Skeletal muscle satellite cell (primary cell): ENCODE measurements around the gene MRRF. TPM values are rescaled to one million over a fixed set of nuclear protein-coding genes. Genes with fewer than 3 reads are reported as not detected.

Source experiments
- H3K27me3 ChIP-seq: 2 replicates; pipeline ENCODE4 v1.7.0; 2013; ENCODE audit warnings: low read length; ENCODE audit not compliant: control insufficient read depth, insufficient read depth
- H3K36me3 ChIP-seq: 2 replicates; pipeline ENCODE4 v1.7.0; 2013; ENCODE audit warnings: mild to moderate bottlenecking, control low read depth, low read length; ENCODE audit not compliant: insufficient read depth
- H3K4me1 ChIP-seq: 2 replicates; pipeline ENCODE4 v1.7.0; 2013; ENCODE audit warnings: low read length; ENCODE audit not compliant: control insufficient read depth, insufficient read depth
- H3K4me2 ChIP-seq: 2 replicates; pipeline ENCODE4 v1.7.0; 2013; ENCODE audit warnings: mild to moderate bottlenecking, low read length
- H3K4me3 ChIP-seq: 2 replicates; pipeline ENCODE4 v1.7.0; 2013; ENCODE audit warnings: low read length
- H3K9ac ChIP-seq: 2 replicates; pipeline ENCODE4 v1.7.0; 2013; ENCODE audit warnings: mild to moderate bottlenecking, low read depth, low read length, moderate library complexity
- H3K9me3 ChIP-seq: replicated peaks from 2 replicates; pipeline ENCODE4 v1.7.0; 2013; ENCODE audit warnings: mild to moderate bottlenecking, control low read depth, low read length
- total RNA-seq: library from RNA; depleted of rRNA; stranded (reverse); fragments of >200 nt; gene quantifications from 2 replicates; pipeline ENCODE4 v1.2.3, GENCODE V29; 2012; rRNA removed

MRRF gene
- 48.7 and 50.0 TPM in 2 replicates for total RNA-seq

- H3K4me1 ChIP-seq: peaks cover 20% of the 10 kb centered on the region
- H3K9ac ChIP-seq: peak within 1 kb of the TSS; percentile 97
- peak within 1 kb of the TSS; percentile 88 for H3K4me2 ChIP-seq
- H3K4me3 ChIP-seq: peak within 1 kb of the TSS; percentile 97
- no peaks in the 10 kb centered on the region for H3K9me3 ChIP-seq
- H3K36me3 ChIP-seq: peaks cover 13% of the 10 kb centered on the region
- H3K27me3 ChIP-seq: no peaks in the 10 kb centered on the region
These were observed at the start of gene MRRF, which contains the start of gene RBM18 for GRCh38 chr9:122264360-122265148. MRRF (plus strand) TSS chr9:122264882; CDS start chr9:122270892, 6,010 bp downstream. RBM18 (minus strand) TSS chr9:122264840; CDS start chr9:122261492, 3,348 bp downstream.

- Histone ChIP-seq H3K9ac (no peak overlapping the region), H3K4me3 (no peak overlapping the region), H3K9me3 (no peaks in the 10 kb centered on the region), H3K36me3 (no peaks in the 10 kb centered on the region), H3K27me3 (peaks cover 89% of the 10 kb centered on the region), H3K4me2 (no peak overlapping the region), H3K4me1 (peaks cover 26% of the 10 kb centered on the region)
These were observed 49.0 kb upstream of the MRRF start for GRCh38 chr9:122215663-122216062.

DNA sequence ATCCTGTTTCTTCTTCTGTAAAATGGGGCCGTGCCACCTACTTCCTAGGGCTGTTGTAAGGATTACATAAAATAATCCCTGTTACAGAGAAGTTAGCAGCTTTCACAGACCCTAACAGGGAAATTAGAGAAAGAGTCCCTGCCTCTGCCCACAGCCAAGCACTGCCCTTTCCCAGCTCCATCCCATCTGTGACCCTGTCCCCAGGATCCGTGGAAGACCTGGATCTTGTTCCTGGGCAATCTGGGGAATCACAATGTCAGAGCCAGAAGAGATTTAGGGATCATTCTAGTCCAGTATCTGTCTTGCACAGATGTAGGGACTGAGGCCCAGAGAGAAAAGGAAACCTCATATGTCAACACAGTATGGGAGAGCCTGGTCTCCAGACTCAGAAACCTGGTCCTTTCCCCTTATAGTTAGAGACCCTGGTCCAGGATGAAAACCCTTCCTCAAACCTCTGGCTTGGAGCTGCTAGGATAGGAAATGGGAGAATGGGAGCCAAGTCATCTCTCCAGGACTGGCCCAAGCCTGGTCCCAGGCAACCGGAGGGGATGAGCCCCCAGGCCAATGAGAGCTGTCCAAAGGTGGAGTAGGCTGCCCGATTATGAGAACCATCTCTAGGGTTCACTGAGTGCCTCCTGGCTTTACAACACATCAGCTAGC is 48.4 kb upstream of the MRRF start:
- Histone ChIP-seq H3K27me3 (peaks cover 90% of the 10 kb centered on the region), H3K36me3 (no peaks in the 10 kb centered on the region), H3K9ac (no peak overlapping the region), H3K9me3 (no peaks in the 10 kb centered on the region), H3K4me3 (no peak overlapping the region), H3K4me2 (no peak overlapping the region), H3K4me1 (peaks cover 26% of the 10 kb centered on the region)

DNA sequence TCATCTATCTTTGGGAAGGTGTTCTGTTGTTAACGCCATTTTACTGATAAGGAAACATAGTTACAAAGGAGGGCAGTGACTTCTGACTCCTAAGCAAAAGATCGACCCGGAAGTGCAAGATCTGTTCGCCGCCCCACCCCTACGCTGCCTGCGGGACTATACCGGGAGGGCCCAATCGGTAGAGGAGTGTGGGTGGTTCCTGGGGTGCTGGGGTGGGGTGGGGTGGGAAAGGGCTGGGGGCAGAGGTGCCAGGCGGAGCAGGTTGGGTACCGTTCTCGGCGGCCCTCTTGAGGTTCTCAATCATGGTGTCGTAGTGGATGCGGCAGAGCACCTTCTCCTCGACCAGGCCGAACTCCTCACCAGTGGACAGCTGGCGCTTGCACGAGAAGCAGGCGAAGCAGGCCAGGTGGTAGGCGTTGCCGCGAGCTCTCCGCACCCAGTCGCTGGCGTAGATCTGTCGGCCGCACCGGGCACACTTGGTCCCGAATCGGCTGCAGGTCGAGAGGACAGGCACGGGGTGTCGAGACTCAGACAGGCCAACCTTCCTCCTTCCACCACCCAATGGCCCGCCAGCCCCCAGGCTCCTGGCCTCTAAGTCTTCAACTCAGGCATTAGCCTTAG is 47.8 kb upstream of the MRRF start:
- no peak overlapping the region for H3K9ac ChIP-seq
- H3K9me3 ChIP-seq: no peaks in the 10 kb centered on the region
- H3K36me3 ChIP-seq: no peaks in the 10 kb centered on the region
- H3K4me2 ChIP-seq: no peak overlapping the region
- peaks cover 90% of the 10 kb centered on the region for H3K27me3 ChIP-seq
- H3K4me3 ChIP-seq: no peak overlapping the region
- peaks cover 26% of the 10 kb centered on the region for H3K4me1 ChIP-seq

DNA sequence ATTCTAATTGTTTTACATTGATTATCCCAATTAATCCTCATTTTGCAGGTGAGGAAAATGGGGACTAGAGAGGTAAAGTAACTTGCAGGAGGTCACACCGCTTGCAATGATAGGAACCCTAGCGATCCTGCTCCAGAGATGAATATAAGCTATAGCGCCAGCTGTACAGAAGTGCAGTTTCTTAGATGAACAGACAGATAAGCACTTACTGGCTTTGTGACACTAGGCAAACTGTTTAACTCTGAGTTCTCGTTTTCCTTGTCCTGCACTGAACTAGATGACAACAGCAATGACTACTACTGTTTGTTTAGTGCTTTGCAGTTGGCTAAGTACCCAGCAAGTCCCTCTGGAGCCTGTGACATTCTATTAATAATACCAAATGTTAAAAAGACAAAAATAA is 47.0 kb upstream of the MRRF start:
- Histone ChIP-seq H3K27me3 (peaks cover 90% of the 10 kb centered on the region), H3K4me2 (no peak overlapping the region)

GRCh38 chr9:122218071-122218934 is 46.4 kb upstream of the MRRF start:
- Histone ChIP-seq H3K9me3 (no peaks in the 10 kb centered on the region), H3K9ac (no peak overlapping the region), H3K4me2 (peak overlapping the region; percentile 86), H3K36me3 (no peaks in the 10 kb centered on the region), H3K27me3 (peaks cover 90% of the 10 kb centered on the region), H3K4me3 (no peak overlapping the region), H3K4me1 (peaks cover 26% of the 10 kb centered on the region)

More for the DNA sequence above, 47.0 kb upstream of the MRRF start:
- H3K36me3 ChIP-seq: no peaks in the 10 kb centered on the region
- H3K9ac ChIP-seq: no peak overlapping the region
- no peaks in the 10 kb centered on the region for H3K9me3 ChIP-seq
- H3K4me1 ChIP-seq: peaks cover 26% of the 10 kb centered on the region
- H3K4me3 ChIP-seq: no peak overlapping the region

DNA sequence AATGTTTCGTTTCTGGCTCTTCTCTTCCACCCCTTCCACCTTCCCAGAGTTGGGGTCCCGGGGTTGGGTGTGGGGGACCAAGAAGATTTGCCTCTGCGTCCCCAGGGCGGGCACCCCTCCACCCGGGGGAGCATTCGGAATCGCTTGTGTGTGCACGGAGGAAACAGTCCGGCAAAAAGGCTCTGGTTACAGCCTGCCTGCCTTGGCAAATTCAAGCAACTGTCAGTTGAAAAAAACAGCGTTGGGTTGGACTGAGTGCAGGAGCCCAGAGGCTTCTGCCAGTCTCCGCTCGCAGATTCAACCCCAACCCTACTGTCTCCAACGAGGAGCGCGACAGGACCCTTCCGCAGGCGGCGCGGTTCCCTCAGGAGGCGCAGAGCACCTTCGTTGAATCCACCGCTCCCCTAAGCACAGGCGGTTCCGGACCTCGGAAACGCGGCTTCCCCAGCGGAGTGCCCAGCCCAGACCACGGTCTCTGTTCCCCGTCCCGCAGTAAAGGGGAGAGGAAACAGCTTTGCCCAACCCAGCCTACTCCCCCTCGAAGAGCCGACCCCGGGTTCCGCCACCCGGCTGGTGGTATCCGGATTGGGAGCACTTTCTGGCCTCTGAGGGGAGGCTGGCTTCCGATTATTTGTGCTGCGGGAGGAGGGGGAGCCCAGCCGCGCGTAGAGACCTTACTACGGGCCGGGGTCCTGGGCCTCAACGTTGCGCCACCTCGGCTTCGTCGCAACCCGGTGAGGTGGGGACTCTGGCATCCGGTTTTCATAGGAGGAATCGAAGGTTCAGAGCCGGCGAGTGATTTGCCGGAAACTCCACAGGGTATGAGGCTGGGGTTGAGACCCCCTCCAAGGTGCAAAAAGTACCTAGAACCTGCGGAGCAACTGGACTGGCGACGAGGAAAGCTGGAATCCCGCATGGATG is 45.5 kb upstream of the MRRF start:
- H3K36me3 ChIP-seq: no peaks in the 10 kb centered on the region
- H3K4me2 ChIP-seq: peak overlapping the region; percentile 86
- peak overlapping the region; percentile 62 for H3K4me3 ChIP-seq
- H3K9me3 ChIP-seq: no peaks in the 10 kb centered on the region
- H3K27me3 ChIP-seq: peaks cover 93% of the 10 kb centered on the region
- no peak overlapping the region for H3K9ac ChIP-seq
- peaks cover 19% of the 10 kb centered on the region for H3K4me1 ChIP-seq

DNA sequence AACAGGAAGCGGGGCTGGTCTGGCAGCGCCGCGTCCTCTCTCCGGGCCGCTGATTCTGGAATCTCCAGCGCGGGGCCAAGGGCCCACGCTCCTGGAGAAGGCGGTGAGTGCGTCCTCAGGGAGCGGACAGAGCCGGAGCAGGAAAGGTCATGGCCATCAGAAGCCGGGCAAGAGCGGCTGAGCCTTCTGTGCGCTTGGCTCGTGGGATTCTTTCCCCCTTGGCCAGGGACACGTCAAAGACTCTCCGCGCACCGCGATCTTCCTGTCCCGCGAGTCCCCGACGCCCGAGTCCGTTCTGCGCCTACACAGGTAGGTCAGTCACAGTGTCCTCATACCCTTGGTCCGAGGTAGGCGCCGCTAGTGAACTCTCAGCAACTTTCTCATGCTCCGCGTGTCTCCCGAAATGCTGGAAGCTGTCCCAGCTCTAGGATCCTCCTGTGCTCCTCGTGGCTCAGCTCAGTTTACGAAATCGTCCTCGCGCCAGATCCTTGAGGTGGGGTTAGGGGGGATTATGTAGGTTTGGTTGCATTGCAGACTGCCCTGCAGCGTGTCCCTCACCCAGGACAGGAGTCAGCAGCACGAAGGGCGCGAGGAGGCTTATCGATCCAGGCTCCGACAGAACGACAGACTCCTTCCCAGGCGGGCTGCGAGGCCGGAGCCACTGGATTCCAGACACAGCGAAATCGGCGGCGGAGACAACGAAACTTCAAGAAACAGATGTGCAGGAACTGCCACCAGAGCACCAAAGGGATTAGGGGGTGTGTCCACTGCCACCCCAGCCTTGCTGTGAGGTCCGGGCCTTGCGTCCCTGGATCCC is 44.6 kb upstream of the MRRF start:
- Histone ChIP-seq H3K9ac (no peak overlapping the region), H3K9me3 (no peaks in the 10 kb centered on the region), H3K4me2 (peak overlapping the region; percentile 86), H3K4me3 (peak overlapping the region; percentile 62), H3K4me1 (peaks cover 16% of the 10 kb centered on the region), H3K27me3 (peaks cover 93% of the 10 kb centered on the region), H3K36me3 (no peaks in the 10 kb centered on the region)

DNA sequence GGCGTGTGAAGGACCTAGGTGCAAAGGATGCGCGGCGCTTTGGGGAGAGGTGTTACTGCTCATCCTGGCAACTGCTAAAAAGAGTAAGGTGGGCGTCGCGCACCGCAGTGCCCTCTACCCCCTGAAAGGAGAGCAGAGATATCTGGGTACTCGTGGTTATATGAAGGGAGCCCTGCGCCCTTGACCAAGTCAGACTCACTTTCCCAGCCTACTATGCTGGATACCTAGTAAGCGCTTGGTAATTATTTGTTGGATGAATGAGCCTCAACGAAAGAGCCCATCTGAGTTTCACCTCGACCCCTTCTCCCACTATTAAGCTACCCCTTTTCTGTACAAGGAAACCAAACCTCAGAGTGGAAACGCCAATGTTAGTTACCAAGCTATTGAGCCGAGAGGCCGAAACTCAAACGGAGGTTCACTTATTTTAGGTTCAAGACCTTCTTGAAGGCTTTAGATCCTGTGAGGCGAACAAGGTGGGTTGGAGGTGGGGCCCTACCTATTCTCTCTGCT is 44.0 kb upstream of the MRRF start:
- Histone ChIP-seq H3K4me1 (peaks cover 16% of the 10 kb centered on the region), H3K9me3 (no peaks in the 10 kb centered on the region)

More for the DNA sequence above, 44.0 kb upstream of the MRRF start:
- H3K27me3 ChIP-seq: peaks cover 91% of the 10 kb centered on the region
- no peaks in the 10 kb centered on the region for H3K36me3 ChIP-seq
- no peak overlapping the region for H3K4me2 ChIP-seq
- no peak overlapping the region for H3K4me3 ChIP-seq
- H3K9ac ChIP-seq: no peak overlapping the region
